ENCODE measurements around the gene IQGAP1. TPM values are rescaled to one million over a fixed set of nuclear protein-coding genes. Genes with fewer than 3 reads are reported as not detected.

IQGAP1 gene
- total and polyA plus RNA-seq, 9 of the 15 experiments (the other 6 are each of a cell fraction or from before 2014, with no cell fraction given) = 37.6 to 143 (median 77.7) TPM

- no peak for TF ChIP-seq PPARD (CRISPR knock-in tag; IDR thresholded peaks at IDR 0.05)
- peak; percentile 75 for TF ChIP-seq NFYB (IDR thresholded peaks at IDR 0.05; ENCODE audit: extremely low read depth, insufficient read length)
- TF ChIP-seq CLOCK (CRISPR knock-in tag; IDR thresholded peaks at IDR 0.05; ENCODE audit: borderline replicate concordance) = no peak
- peak; percentile 83 for TF ChIP-seq ZNF316 (IDR thresholded peaks at IDR 0.05)
- TF ChIP-seq PREB (CRISPR knock-in tag; IDR thresholded peaks at IDR 0.05) = no peak
- no peak for TF ChIP-seq HDAC3 (IDR thresholded peaks at IDR 0.05; ENCODE audit: borderline replicate concordance, partially characterized antibody)
- no peak for TF ChIP-seq CHAMP1 (IDR thresholded peaks at IDR 0.05)
- TF ChIP-seq ZNF561 (CRISPR knock-in tag; conservative IDR thresholded peaks at IDR 0.05) = no peak
- no peak for TF ChIP-seq NEUROD1 (IDR thresholded peaks at IDR 0.05; ENCODE audit: borderline replicate concordance, low read depth, low read length, partially characterized antibody)
- TF ChIP-seq ZNF407 (IDR thresholded peaks at IDR 0.05; ENCODE audit: low read depth) = no peak
- no peak for TF ChIP-seq SRSF1 (IDR thresholded peaks at IDR 0.05; ENCODE audit: low read depth, low read length)
- no peak for TF ChIP-seq VEZF1 (CRISPR knock-in tag; IDR thresholded peaks at IDR 0.05)
Measured at GRCh38 chr15:90375071-90375470, 13.0 kb upstream of the IQGAP1 start (continued).
